Measurements from ENCODE around the gene RABIF.
A peak's percentile ranks its signal among the peaks of the same experiment; 100 is the strongest.

RABIF gene

DNA sequence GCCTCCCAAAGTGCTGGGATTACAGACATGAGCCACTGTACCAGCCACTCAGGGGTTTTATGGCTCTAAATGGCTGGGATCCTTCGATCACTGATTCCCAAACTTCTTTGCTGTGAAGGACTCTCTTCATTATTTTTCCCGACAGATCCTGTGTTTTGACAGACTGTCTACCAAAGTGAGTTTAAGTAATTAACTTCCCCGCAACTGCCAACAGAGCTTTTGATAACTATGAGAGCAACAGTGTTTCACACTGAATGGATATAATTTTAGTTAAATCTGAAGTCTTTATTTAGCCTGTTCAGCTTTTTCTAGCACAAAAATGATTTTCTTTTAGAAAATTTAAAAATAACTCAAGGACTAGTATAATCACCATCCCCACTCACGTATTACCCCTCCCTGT, 12.6 kb upstream of the RABIF start:
- Histone ChIP-seq H3K4me2 (no peak overlapping the region), H3K79me2 (ENCODE audit: insufficient read depth, low read depth) (no peaks in the 10 kb centered on the region), H3K36me3 (ENCODE audit: insufficient read depth) (peaks cover 10% of the 10 kb centered on the region; the same call in 1 of the 2 replicates), H4K20me1 (ENCODE audit: insufficient read depth) (no peaks in the 10 kb centered on the region), H3K9ac (no peak overlapping the region), H3K27me3 (ENCODE audit: insufficient read depth, low read depth) (no peaks in the 10 kb centered on the region), H3K27ac (no peak overlapping the region), H2AFZ (ENCODE audit: low read depth) (no peak overlapping the region), H3K4me1 (ENCODE audit: low read depth, poor library complexity, severe bottlenecking) (peaks cover 13% of the 10 kb centered on the region), H3K4me3 (IDR thresholded peaks at IDR 0.05; ENCODE audit: insufficient read depth, low read depth, low read length) (no peak overlapping the region)
- TF ChIP-seq, protein P1, sequence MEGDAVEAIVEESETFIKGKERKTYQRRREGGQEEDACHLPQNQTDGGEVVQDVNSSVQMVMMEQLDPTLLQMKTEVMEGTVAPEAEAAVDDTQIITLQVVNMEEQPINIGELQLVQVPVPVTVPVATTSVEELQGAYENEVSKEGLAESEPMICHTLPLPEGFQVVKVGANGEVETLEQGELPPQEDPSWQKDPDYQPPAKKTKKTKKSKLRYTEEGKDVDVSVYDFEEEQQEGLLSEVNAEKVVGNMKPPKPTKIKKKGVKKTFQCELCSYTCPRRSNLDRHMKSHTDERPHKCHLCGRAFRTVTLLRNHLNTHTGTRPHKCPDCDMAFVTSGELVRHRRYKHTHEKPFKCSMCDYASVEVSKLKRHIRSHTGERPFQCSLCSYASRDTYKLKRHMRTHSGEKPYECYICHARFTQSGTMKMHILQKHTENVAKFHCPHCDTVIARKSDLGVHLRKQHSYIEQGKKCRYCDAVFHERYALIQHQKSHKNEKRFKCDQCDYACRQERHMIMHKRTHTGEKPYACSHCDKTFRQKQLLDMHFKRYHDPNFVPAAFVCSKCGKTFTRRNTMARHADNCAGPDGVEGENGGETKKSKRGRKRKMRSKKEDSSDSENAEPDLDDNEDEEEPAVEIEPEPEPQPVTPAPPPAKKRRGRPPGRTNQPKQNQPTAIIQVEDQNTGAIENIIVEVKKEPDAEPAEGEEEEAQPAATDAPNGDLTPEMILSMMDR (conservative IDR thresholded peaks at IDR 0.05; ENCODE audit: low read depth, low read length): no peak

DNA sequence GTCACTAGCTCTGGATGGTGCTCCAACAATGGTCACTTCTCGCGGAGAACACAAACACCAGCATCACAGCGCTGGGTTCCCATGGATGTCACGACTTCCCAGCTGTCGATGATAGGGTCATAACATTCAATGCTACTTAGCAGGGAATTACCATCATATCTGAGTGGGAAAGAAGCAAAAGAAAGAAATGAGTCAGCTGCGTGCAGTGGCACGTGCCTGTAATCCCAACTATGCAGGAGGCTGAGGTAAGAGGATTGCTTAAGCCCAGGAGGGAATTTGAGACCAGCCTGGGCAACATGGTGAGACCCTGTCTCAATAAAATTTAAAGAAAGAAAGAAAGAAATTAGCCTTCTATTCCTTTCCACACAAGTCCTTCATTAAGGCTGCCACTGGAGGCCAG, 3.6 kb upstream of the RABIF start:
- no peak overlapping the region for H2AFZ ChIP-seq (ENCODE audit: low read depth)
- H3K79me2 ChIP-seq (ENCODE audit: insufficient read depth, low read depth): peaks cover 8% of the 10 kb centered on the region
- no peaks in the 10 kb centered on the region for H3K27me3 ChIP-seq (ENCODE audit: insufficient read depth, low read depth)
- H3K4me1 ChIP-seq (ENCODE audit: low read depth, poor library complexity, severe bottlenecking): peaks cover 27% of the 10 kb centered on the region
- no peaks in the 10 kb centered on the region for H4K20me1 ChIP-seq (ENCODE audit: insufficient read depth)
- TF ChIP-seq, protein P1 (conservative IDR thresholded peaks at IDR 0.05; ENCODE audit: low read depth, low read length): no peak
- H3K4me3 ChIP-seq (IDR thresholded peaks at IDR 0.05; ENCODE audit: insufficient read depth, low read depth, low read length): no peak overlapping the region
- H3K9ac ChIP-seq: no peak overlapping the region
- no peaks in the 10 kb centered on the region for H3K36me3 ChIP-seq (ENCODE audit: insufficient read depth)
- H3K4me2 ChIP-seq: no peak overlapping the region
- H3K27ac ChIP-seq: no peak overlapping the region

DNA sequence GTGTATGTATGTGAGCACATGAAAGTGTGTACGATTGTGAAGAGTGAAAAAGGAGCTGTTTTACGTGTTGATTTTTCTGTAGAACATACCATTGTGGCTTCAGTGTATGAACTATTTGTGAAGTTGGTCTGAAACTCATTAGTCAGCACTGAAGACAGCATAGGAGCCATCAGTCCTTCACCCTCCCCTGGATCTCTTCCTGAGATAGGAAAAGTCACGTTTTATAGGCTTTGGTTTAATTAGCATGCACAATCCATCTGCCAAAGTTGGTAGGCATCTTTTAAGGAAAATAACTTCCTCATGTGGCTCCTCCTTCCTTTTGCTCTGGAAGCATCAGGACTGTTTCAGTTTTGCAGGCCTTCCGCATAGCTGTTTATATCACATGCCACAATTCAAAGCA, 1.4 kb upstream of the RABIF start:
- Histone ChIP-seq H3K9ac (no peak overlapping the region), H3K79me2 (ENCODE audit: insufficient read depth, low read depth) (peaks cover 23% of the 10 kb centered on the region), H2AFZ (ENCODE audit: low read depth) (no peak overlapping the region), H4K20me1 (ENCODE audit: insufficient read depth) (no peaks in the 10 kb centered on the region), H3K27me3 (ENCODE audit: insufficient read depth, low read depth) (no peaks in the 10 kb centered on the region), H3K36me3 (ENCODE audit: insufficient read depth) (no peaks in the 10 kb centered on the region), H3K4me1 (ENCODE audit: low read depth, poor library complexity, severe bottlenecking) (peaks cover 33% of the 10 kb centered on the region), H3K4me3 (IDR thresholded peaks at IDR 0.05; ENCODE audit: insufficient read depth, low read depth, low read length) (no peak overlapping the region), H3K4me2 (peak overlapping the region; percentile 93; the same call in 1 of the 2 replicates), H3K27ac (no peak overlapping the region; the same call in 1 of the 2 replicates)
- TF ChIP-seq, protein P1 (conservative IDR thresholded peaks at IDR 0.05; ENCODE audit: low read depth, low read length): no peak

DNA sequence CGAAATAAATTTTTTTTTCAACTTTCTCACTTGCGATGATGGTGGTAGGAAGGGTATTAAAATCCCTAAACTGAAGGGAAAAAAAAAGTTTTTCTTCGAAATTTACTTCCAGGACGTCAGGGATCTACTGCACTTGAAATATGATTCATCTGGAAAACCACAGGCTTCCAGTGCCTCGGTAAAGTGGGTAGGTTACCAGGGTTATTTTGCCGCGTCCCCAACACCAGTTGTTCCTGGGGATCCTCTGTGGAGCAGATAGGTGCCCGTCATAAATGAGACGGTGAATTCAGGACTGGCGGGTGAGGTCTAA, 773 bp downstream of the RABIF start:
- Histone ChIP-seq H3K4me2 (peak overlapping the region; percentile 93), H3K9ac (peak overlapping the region; percentile 73), H3K27me3 (ENCODE audit: insufficient read depth, low read depth) (no peaks in the 10 kb centered on the region), H2AFZ (ENCODE audit: low read depth) (peak overlapping the region; percentile 58), H3K79me2 (ENCODE audit: insufficient read depth, low read depth) (peaks cover 39% of the 10 kb centered on the region), H3K4me1 (ENCODE audit: low read depth, poor library complexity, severe bottlenecking) (peaks cover 33% of the 10 kb centered on the region), H3K36me3 (ENCODE audit: insufficient read depth) (no peaks in the 10 kb centered on the region), H3K27ac (peak overlapping the region; percentile 88), H3K4me3 (IDR thresholded peaks at IDR 0.05; ENCODE audit: insufficient read depth, low read depth, low read length) (peak overlapping the region; percentile 61), H4K20me1 (ENCODE audit: insufficient read depth) (no peaks in the 10 kb centered on the region)
- TF ChIP-seq, protein P1 (conservative IDR thresholded peaks at IDR 0.05; ENCODE audit: low read depth, low read length): no peak

Measured in KMS-11 (cell line).